GM12875 (cell line): ENCODE data around the gene HIP1.
"Not testable (repeated sequence)": the region's sequence is repeated elsewhere in the genome, so short reads cannot be mapped to it uniquely, and the experiment has no call there.

Experiments used
- H3K4me3 ChIP-seq: one replicate; pipeline ENCODE4 v1.5.1; 2011; ENCODE audit warnings: low read depth, low read length, control low read depth
- CTCF ChIP-seq: IDR thresholded peaks from 2 replicates; pipeline ENCODE4 v1.5.1; 2011; ENCODE audit warnings: low read depth, mild to moderate bottlenecking, control low read depth, inconsistent platforms, low read length, moderate library complexity, borderline replicate concordance; ENCODE audit not compliant: insufficient read depth

The HIP1 gene

GRCh38 chr7:75579899-75580298 is 158.8 kb downstream of the HIP1 start:
- no peak overlapping the region for H3K4me3 ChIP-seq
- no peak for TF ChIP-seq CTCF

GRCh38 chr7:75578081-75578480 is 160.7 kb downstream of the HIP1 start:
- H3K4me3 ChIP-seq = no peak overlapping the region
- no peak for TF ChIP-seq CTCF

- H3K4me3 ChIP-seq = no peak overlapping the region
- no peak for TF ChIP-seq CTCF
These were observed 163.1 kb downstream of the HIP1 start for GRCh38 chr7:75575488-75576121.

GRCh38 chr7:75573477-75574019 is 165.2 kb downstream of the HIP1 start:
- TF ChIP-seq CTCF = no peak
- H3K4me3 ChIP-seq = no peak overlapping the region

- H3K4me3 ChIP-seq = no peak overlapping the region
- TF ChIP-seq CTCF = no peak
These were observed 165.9 kb downstream of the HIP1 start for GRCh38 chr7:75572814-75573213.

GRCh38 chr7:75572396-75572795 is 166.3 kb downstream of the HIP1 start:
- H3K4me3 ChIP-seq = no peak overlapping the region
- TF ChIP-seq CTCF = no peak

- no peak for TF ChIP-seq CTCF
- H3K4me3 ChIP-seq = no peak overlapping the region
These were observed 167.5 kb downstream of the HIP1 start for GRCh38 chr7:75571209-75571608.

- H3K4me3 ChIP-seq = not testable (repeated sequence)
These were observed 169.0 kb downstream of the HIP1 start for GRCh38 chr7:75569629-75570282.
